Activated CD4-positive, alpha-beta T cell treated with anti-CD3 and anti-CD28 coated beads, Interleukin-2, amount 50 U/mL, for 4 hours (primary cell): ENCODE measurements around the gene CDC16.
A peak's percentile ranks its signal among the peaks of the same experiment; 100 is the strongest.
"Not testable (repeated sequence)": the region's sequence is repeated elsewhere in the genome, so short reads cannot be mapped to it uniquely, and the experiment has no call there.

Source experiments
- DNase-seq, 2 experiments: peaks; one replicate each; pipeline ENCODE4 v3.0.0-alpha.2; 2020

Gene CDC16

GRCh38 chr13:114234645-114235421 lies at the start of gene CDC16:
CDC16 (plus strand) TSS chr13:114234897; CDS start chr13:114235085, 188 bp downstream.
- peak; percentile 78 to 83 for DNase-seq

- no peak for DNase-seq
Observed at GRCh38 chr13:114185182-114185971, 49.3 kb upstream of the CDC16 start.

- DNase-seq: peak; percentile 6 to 12
Observed at GRCh38 chr13:114194853-114195252, 39.8 kb upstream of the CDC16 start.

GRCh38 chr13:114196629-114197028 lies 38.1 kb upstream of the CDC16 start:
- DNase-seq: no peak

- DNase-seq: no peak
Observed at GRCh38 chr13:114198556-114198955, 36.1 kb upstream of the CDC16 start.

- not testable (repeated sequence) for DNase-seq
Observed at GRCh38 chr13:114199526-114199925, 35.2 kb upstream of the CDC16 start.

GRCh38 chr13:114199954-114200353 lies 34.7 kb upstream of the CDC16 start:
- no peak for DNase-seq

- DNase-seq: no peak
Observed at GRCh38 chr13:114200399-114200911, 34.2 kb upstream of the CDC16 start.

- DNase-seq: no peak
Observed at GRCh38 chr13:114202581-114202980, 32.1 kb upstream of the CDC16 start.

GRCh38 chr13:114203536-114203935 lies 31.2 kb upstream of the CDC16 start:
- no peak for DNase-seq

- no peak for DNase-seq
Observed at GRCh38 chr13:114204894-114205293, 29.8 kb upstream of the CDC16 start.

GRCh38 chr13:114208134-114208533 lies 26.6 kb upstream of the CDC16 start:
- DNase-seq: no peak

- DNase-seq: no peak
Observed at GRCh38 chr13:114211446-114212157, 23.1 kb upstream of the CDC16 start.

GRCh38 chr13:114212158-114212495 lies 22.6 kb upstream of the CDC16 start:
- DNase-seq: no peak

- no peak for DNase-seq
Observed at GRCh38 chr13:114213980-114214379, 20.7 kb upstream of the CDC16 start.

GRCh38 chr13:114219392-114219791 lies 15.3 kb upstream of the CDC16 start:
- DNase-seq: no peak

- DNase-seq: no peak
Observed at GRCh38 chr13:114222461-114222968, 12.2 kb upstream of the CDC16 start.

GRCh38 chr13:114224201-114224600 lies 10.5 kb upstream of the CDC16 start:
- DNase-seq: no peak

GRCh38 chr13:114225610-114226009 lies 9.1 kb upstream of the CDC16 start:
- no peak for DNase-seq

GRCh38 chr13:114226088-114226487 lies 8.6 kb upstream of the CDC16 start:
- no peak for DNase-seq

- DNase-seq: peak; percentile 82 to 85
Observed at GRCh38 chr13:114226699-114227323, 7.9 kb upstream of the CDC16 start.

GRCh38 chr13:114227528-114227927 lies 7.2 kb upstream of the CDC16 start:
- no peak for DNase-seq

- no peak for DNase-seq
Observed at GRCh38 chr13:114228176-114228575, 6.5 kb upstream of the CDC16 start.
